GM12873 (cell line): ENCODE data around the gene SLC26A11.

Source experiments
- TF ChIP-seq, protein P1 (sequence below): IDR thresholded peaks from 2 replicates; pipeline ENCODE4 v1.5.1; 2012; ENCODE audit warnings: low read depth, mild to moderate bottlenecking, moderate library complexity, low read length, control low read depth; ENCODE audit not compliant: insufficient read depth; ENCODE audit errors: missing control alignments

The SLC26A11 gene

DNA sequence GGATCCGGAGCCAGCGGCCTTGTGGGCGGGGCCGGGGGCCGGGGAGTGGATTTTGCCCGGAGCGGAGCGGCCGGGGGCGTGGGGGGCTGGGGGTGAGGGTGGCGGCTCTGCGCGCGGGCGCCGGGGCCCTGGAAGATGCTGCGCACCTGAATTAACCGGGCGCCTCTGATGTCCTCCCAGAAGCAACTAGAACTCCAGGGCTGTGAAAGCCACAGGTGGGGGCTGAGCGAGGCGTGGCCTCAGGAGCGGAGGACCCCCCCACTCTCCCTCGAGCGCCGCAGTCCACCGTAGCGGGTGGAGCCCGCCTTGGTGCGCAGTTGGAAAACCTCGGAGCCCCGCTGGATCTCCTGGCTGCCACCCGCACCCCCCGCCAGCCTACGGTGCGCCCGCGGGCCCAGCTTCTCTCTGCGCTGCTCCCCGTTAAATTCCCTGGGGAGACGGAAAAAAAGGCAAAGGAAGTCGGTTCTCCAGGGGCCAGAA is 549 bp downstream of the SLC26A11 start:
- TF ChIP-seq, protein P1, sequence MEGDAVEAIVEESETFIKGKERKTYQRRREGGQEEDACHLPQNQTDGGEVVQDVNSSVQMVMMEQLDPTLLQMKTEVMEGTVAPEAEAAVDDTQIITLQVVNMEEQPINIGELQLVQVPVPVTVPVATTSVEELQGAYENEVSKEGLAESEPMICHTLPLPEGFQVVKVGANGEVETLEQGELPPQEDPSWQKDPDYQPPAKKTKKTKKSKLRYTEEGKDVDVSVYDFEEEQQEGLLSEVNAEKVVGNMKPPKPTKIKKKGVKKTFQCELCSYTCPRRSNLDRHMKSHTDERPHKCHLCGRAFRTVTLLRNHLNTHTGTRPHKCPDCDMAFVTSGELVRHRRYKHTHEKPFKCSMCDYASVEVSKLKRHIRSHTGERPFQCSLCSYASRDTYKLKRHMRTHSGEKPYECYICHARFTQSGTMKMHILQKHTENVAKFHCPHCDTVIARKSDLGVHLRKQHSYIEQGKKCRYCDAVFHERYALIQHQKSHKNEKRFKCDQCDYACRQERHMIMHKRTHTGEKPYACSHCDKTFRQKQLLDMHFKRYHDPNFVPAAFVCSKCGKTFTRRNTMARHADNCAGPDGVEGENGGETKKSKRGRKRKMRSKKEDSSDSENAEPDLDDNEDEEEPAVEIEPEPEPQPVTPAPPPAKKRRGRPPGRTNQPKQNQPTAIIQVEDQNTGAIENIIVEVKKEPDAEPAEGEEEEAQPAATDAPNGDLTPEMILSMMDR: no peak

DNA sequence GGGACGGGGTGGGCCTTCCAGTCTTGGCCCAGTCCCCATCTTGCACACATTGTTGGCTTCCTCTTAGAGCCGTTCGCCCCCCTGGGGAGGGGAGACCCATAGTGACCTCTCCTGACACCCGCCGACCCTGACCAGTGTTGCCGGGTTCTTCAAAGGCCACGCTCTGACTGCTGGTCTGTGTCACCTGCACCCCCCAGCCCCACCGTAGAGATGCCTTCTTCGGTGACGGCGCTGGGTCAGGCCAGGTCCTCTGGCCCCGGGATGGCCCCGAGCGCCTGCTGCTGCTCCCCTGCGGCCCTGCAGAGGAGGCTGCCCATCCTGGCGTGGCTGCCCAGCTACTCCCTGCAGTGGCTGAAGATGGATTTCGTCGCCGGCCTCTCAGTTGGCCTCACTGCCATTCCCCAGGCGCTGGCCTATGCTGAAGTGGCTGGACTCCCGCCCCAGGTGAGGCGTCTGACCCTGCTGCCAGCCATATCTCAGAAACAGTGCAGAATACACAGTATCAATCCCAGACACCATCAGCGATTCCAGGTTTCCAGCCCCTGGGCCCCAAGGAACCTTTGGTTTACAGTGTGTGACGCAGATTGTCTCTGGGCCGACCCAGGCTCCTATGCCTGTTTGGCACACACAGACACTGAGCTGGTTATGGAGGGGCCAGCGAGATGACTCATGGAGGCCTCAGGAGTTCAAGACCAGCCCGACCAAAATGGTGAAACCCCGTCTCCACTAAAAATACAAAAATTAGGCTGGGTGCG is 1.3 kb downstream of the SLC26A11 start:
- TF ChIP-seq, protein P1: no peak

DNA sequence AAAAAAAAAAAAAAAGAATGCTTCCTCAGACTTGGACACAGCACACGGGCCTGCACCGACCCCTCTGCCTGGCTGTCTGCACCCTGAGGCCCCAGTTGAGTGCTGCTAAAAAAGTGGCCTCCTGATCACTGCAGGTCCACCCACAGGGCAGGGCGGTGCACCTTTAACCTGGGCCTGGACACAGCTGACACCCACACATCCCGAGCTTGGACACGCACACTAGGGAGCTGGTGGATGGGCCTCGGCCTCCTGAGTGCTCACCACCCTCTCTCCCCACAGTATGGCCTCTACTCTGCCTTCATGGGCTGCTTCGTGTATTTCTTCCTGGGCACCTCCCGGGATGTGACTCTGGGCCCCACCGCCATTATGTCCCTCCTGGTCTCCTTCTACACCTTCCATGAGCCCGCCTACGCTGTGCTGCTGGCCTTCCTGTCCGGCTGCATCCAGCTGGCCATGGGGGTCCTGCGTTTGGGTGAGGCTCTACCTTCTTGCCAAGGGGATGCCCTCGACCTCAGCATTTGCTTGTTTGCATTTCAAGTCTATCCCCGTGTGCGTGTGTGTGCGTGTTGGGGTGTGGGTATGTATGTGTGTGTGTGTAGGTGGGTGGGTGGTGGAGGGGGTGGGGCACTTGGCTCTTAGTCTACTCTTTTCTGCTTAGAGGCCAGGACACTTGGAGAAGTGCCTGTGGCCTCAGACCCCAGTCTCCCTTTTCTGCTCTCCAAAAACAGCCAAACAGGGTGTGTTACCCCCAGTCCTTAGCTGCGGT is 2.3 kb downstream of the SLC26A11 start:
- TF ChIP-seq, protein P1: no peak

DNA sequence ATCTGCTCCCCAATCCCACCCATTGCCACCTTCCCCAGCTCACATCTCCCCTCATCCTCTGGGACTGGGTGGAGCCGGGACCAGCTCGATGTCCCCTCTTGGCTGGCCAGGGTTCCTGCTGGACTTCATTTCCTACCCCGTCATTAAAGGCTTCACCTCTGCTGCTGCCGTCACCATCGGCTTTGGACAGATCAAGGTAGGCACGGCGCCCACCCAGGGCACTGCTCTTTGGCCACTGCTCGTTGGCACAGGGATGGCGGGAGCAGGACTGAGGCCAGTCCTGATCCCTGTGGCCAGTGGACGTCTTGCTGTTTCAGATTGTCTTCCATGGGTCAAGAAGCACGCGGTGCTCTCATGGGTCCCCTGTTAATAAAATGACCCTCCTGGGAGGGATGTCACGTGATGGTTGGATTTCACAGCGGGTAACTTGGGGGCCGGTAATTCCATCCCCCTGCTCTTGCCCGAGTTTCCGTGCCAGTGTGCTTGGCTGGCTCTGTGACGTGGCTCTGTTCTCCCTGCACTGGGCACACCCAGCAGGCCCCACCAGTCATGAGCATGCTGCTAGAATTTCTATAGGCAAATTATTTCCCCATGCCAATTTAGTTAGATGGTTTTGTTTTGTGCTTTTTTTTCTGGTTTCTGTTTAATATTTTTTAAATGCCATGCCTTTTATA is 3.1 kb downstream of the SLC26A11 start:
- TF ChIP-seq, protein P1: no peak

DNA sequence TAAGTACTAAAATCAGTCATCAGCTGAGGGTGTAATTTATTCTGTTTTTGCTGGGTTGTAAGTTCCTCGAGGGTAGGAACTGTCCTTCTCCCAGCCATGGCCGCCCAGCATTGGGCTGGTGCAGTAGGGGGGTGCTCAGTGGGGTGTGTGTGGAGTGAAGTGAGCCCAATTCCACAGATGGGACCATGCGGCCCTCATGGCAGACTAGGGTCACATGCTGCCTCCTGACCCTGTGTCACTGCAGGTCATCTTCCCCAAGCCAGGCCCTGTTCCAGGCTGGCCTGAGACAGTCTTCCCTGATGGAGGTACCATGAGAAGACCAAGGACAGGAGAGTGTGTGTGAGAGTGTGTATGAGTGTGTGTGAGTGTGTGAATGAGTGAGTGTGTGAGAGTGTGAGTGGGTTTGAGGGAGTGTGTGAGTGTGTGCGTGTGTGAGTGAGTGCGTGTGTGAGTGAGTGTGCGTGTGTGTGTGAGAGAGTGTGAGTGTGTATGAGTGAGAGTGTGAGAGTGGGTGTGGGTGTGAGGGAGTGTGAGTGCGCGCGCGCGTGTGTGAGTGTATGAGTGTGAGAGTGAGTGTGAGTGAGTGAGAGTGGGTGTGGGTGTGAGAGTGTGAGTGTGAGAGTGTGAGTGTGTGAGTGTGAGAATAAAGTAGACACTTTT is 3.7 kb downstream of the SLC26A11 start:
- TF ChIP-seq, protein P1: no peak

DNA sequence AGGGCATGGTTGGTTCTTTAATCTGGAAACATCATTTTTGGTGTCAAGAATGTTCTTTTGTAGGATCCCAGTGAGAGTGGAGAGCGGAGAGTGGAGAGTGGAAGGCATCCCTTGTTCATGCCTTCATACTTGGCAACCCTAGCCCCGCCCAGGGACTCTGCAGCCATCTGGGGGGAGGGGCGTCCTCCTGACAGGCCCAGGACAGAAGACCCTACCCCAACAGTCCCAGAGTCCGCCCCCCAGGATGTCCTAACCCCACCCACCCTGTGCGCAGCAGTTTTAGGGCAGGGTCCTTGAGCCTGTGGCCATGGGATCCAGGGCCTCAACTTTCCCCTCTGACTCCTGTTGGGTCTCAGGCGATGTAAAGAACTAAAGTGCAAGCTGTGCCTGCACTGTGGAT is 4.5 kb downstream of the SLC26A11 start:
- TF ChIP-seq, protein P1: no peak
